Stimulated activated CD8-positive, alpha-beta memory T cell treated with anti-CD3 and anti-CD28 coated beads, Interleukin-4, amount 100 ng/mL, for 48 hours (primary cell): ENCODE data around the gene RNF123.

Source experiments
- DNase-seq: peaks from one replicate; pipeline ENCODE4 v3.0.0-alpha.2; 2020

The RNF123 gene

DNA sequence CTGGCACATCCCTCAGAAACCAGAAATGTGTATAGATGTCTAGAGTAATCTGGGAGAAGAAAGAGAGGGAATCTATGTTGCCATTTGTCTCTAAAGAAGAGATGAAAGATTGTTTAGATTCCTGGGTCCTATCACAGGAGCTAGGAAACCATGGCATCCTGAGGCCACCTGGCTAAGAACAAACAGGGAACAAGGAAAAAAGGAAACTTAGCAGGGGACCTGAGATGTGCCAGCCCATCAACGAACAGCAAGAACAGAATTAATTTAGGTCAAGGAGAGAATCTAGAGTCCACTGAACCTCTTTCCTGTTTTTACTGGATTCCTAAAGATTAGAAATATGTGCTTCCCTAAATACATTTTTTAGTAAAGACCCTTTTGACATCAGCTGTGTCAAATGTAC, 66.7 kb downstream of the RNF123 start:
- no peak for DNase-seq

DNA sequence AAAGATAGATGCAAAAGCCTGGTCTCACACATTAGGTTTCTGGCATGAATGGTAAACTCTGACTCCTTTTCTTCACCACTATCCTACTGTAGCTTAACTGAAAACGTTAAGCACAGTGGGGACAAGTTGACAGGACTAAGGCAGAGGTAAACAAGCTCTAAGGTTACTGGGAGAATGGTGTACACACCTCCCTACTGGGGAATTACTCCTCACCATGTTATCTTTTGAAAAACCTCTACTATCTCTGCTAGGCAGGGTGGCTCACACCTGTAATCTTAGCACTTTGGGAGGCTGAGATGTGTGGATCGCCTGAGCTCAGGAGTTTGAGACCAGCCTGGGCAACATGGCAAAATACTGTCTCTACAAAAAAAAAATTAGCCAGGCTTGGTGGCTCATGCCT, 67.8 kb downstream of the RNF123 start:
- DNase-seq, result no peak

GRCh38 chr3:49759226-49759625, 69.9 kb downstream of the RNF123 start:
- no peak for DNase-seq

- no peak for DNase-seq
These were observed 72.3 kb downstream of the RNF123 start for GRCh38 chr3:49761661-49762060.

DNA sequence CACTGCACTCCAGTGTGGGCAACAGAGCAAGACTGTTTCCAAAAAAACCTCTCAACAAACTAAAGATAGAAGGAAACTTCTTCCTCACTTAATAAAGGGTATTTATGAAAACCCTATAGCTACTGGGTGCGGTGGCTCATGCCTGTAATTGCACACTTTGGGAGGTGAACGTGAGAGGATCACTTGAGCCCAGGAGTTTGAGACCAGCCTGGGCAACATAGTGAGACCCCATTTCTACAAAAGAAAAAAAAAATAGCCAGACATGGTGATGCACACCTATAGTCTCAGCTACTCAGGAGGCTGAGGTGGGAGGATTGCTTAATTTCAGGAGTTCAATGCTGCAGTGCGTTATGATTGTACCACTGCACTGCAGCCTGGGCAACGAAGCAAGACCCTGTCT, 74.6 kb downstream of the RNF123 start:
- no peak for DNase-seq

GRCh38 chr3:49769286-49769915, 80.0 kb downstream of the RNF123 start:
- no peak for DNase-seq

DNA sequence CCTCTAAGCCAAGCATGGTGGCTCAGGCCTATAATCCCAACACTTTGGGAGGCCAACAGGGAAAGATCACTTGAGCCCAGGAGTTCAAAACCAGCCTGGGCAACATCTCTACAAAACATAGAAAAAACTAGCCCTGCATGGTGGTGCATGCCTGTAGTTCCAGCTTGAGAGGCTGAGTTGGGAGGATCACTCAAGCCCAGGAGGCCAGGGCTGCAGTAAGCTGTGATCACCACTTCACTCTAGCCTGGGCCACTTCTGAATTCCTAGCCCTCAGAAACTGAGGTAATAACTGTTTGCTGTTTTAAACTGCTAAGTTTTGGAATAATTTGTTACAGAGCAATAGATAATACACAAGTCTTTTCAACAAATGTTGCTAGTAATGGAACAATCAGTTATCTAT, 80.6 kb downstream of the RNF123 start:
- no peak for DNase-seq
